Measurements from ENCODE around the gene FGD4.

Gene FGD4

GRCh38 chr12:32688786-32689185, 289.4 kb downstream of the FGD4 start:
- no peak for DNase-seq

GRCh38 chr12:32690927-32691326, 291.6 kb downstream of the FGD4 start:
- DNase-seq = no peak

GRCh38 chr12:32692358-32692757, 293.0 kb downstream of the FGD4 start:
- no peak for DNase-seq

- no peak for DNase-seq
Observed at GRCh38 chr12:32693036-32693435, 293.7 kb downstream of the FGD4 start.
